ENCODE data around the gene IGFBP7. TPM values are rescaled to one million over a fixed set of nuclear protein-coding genes. Genes with fewer than 3 reads are reported as not detected.

IGFBP7 gene
- total RNA-seq, 1 donor from 2014 or later, result 3,484 TPM

- Mint-ChIP-seq H3K4me1 (ENCODE audit: unreplicated experiment) (peaks cover 97% of the 10 kb centered on the region), H3K9me3 (ENCODE audit: unreplicated experiment) (no peaks in the 10 kb centered on the region), H3K4me3 (ENCODE audit: unreplicated experiment) (no peak overlapping the region), H3K27ac (ENCODE audit: unreplicated experiment) (peak overlapping the region; percentile 92), H3K36me3 (ENCODE audit: unreplicated experiment) (peaks cover 47% of the 10 kb centered on the region), H3K27me3 (ENCODE audit: unreplicated experiment) (no peaks in the 10 kb centered on the region)
- DNase-seq (ENCODE audit: extremely low spot score, unreplicated experiment), result no peak
- TF ChIP-seq CTCF (IDR thresholded peaks at IDR 0.05), result peak; percentile 27
Measured at GRCh38 chr4:57044996-57045395, 65.2 kb downstream of the IGFBP7 start.

- Mint-ChIP-seq H3K27me3 (ENCODE audit: unreplicated experiment) (no peaks in the 10 kb centered on the region), H3K9me3 (ENCODE audit: unreplicated experiment) (no peaks in the 10 kb centered on the region), H3K27ac (ENCODE audit: unreplicated experiment) (peak overlapping the region; percentile 92), H3K36me3 (ENCODE audit: unreplicated experiment) (peaks cover 47% of the 10 kb centered on the region), H3K4me1 (ENCODE audit: unreplicated experiment) (peaks cover 97% of the 10 kb centered on the region), H3K4me3 (ENCODE audit: unreplicated experiment) (peak overlapping the region; percentile 33)
- no peak for DNase-seq (ENCODE audit: extremely low spot score, unreplicated experiment)
- TF ChIP-seq CTCF (IDR thresholded peaks at IDR 0.05), result no peak
Measured at GRCh38 chr4:57044279-57044678, 65.9 kb downstream of the IGFBP7 start.

- no peak for DNase-seq (ENCODE audit: extremely low spot score, unreplicated experiment)
- H3K4me3 Mint-ChIP-seq (ENCODE audit: unreplicated experiment), result peak overlapping the region; percentile 33
- peaks cover 97% of the 10 kb centered on the region for H3K4me1 Mint-ChIP-seq (ENCODE audit: unreplicated experiment)
- no peaks in the 10 kb centered on the region for H3K9me3 Mint-ChIP-seq (ENCODE audit: unreplicated experiment)
- TF ChIP-seq CTCF (IDR thresholded peaks at IDR 0.05), result no peak
- H3K36me3 Mint-ChIP-seq (ENCODE audit: unreplicated experiment), result peaks cover 46% of the 10 kb centered on the region
- no peaks in the 10 kb centered on the region for H3K27me3 Mint-ChIP-seq (ENCODE audit: unreplicated experiment)
- peak overlapping the region; percentile 92 for H3K27ac Mint-ChIP-seq (ENCODE audit: unreplicated experiment)
Measured at GRCh38 chr4:57043347-57044251, 66.6 kb downstream of the IGFBP7 start.

GRCh38 chr4:57042711-57043169, 67.4 kb downstream of the IGFBP7 start:
- TF ChIP-seq CTCF (IDR thresholded peaks at IDR 0.05), result no peak
- H3K4me3 Mint-ChIP-seq (ENCODE audit: unreplicated experiment), result peak overlapping the region; percentile 14

GRCh38 chr4:57041020-57041419, 69.2 kb downstream of the IGFBP7 start:
- DNase-seq (ENCODE audit: extremely low spot score, unreplicated experiment), result no peak
- no peak for TF ChIP-seq CTCF (IDR thresholded peaks at IDR 0.05)
- H3K27me3 Mint-ChIP-seq (ENCODE audit: unreplicated experiment), result no peaks in the 10 kb centered on the region
- H3K9me3 Mint-ChIP-seq (ENCODE audit: unreplicated experiment), result no peaks in the 10 kb centered on the region
- peak overlapping the region; percentile 92 for H3K27ac Mint-ChIP-seq (ENCODE audit: unreplicated experiment)
- no peak overlapping the region for H3K4me3 Mint-ChIP-seq (ENCODE audit: unreplicated experiment)
- H3K36me3 Mint-ChIP-seq (ENCODE audit: unreplicated experiment), result peaks cover 50% of the 10 kb centered on the region
- peaks cover 93% of the 10 kb centered on the region for H3K4me1 Mint-ChIP-seq (ENCODE audit: unreplicated experiment)

More at GRCh38 chr4:57042711-57043169, 67.4 kb downstream of the IGFBP7 start:
- H3K36me3 Mint-ChIP-seq (ENCODE audit: unreplicated experiment), result peaks cover 49% of the 10 kb centered on the region
- DNase-seq (ENCODE audit: extremely low spot score, unreplicated experiment), result no peak
- H3K9me3 Mint-ChIP-seq (ENCODE audit: unreplicated experiment), result no peaks in the 10 kb centered on the region
- peaks cover 97% of the 10 kb centered on the region for H3K4me1 Mint-ChIP-seq (ENCODE audit: unreplicated experiment)
- H3K27ac Mint-ChIP-seq (ENCODE audit: unreplicated experiment), result peak overlapping the region; percentile 92
- H3K27me3 Mint-ChIP-seq (ENCODE audit: unreplicated experiment), result no peaks in the 10 kb centered on the region

Measured in osteocyte (in vitro differentiated cells).